HepG2 (cell line): ENCODE measurements around the gene UBXN2A. TPM values are rescaled to one million over a fixed set of nuclear protein-coding genes. Genes with fewer than 3 reads are reported as not detected.

ENCODE experiments used
- CERS6 ChIP-seq: sonication (generic); formaldehyde crosslinking; IDR thresholded peaks from 2 replicates; pipeline ENCODE4 v1.5.0; 2020; ENCODE audit warnings: missing genetic modification reagents
- DNMT3B ChIP-seq: conservative IDR thresholded peaks from 2 replicates; pipeline ENCODE4 v1.6.1; 2016; ENCODE audit warnings: missing biosample characterization, control low read depth
- FOXJ3 ChIP-seq: sonication (generic); formaldehyde crosslinking; IDR thresholded peaks from 2 replicates; pipeline ENCODE4 v1.4.0; 2020; ENCODE audit warnings: missing genetic modification reagents, mild to moderate bottlenecking, borderline replicate concordance
- GLMP ChIP-seq: sonication (generic); formaldehyde crosslinking; IDR thresholded peaks from 2 replicates; pipeline ENCODE4 v1.9.0; 2021; ENCODE audit warnings: missing genetic modification reagents, mild to moderate bottlenecking, borderline replicate concordance
- HBP1 ChIP-seq: IDR thresholded peaks from 2 replicates; pipeline ENCODE4 v1.6.1; 2016; ENCODE audit warnings: low read depth, control low read depth
- HNRNPH1 ChIP-seq: fragments of 200-400 bp; formaldehyde crosslinking; optimal IDR thresholded peaks from 2 replicates; pipeline ENCODE3; 2017; ENCODE audit warnings: mild to moderate bottlenecking, low read depth, low read length
- IRX3 ChIP-seq: sonication (generic); formaldehyde crosslinking; IDR thresholded peaks from 2 replicates; pipeline ENCODE4 v1.8.1; 2023; ENCODE audit warnings: mild to moderate bottlenecking, low read depth, missing genetic modification reagents, borderline replicate concordance
- MXD1 ChIP-seq: sonication (generic); formaldehyde crosslinking; IDR thresholded peaks from 2 replicates; pipeline ENCODE4 v1.4.0; 2020; ENCODE audit warnings: mild to moderate bottlenecking, missing genetic modification reagents
- MZF1 ChIP-seq: sonication (generic); formaldehyde crosslinking; IDR thresholded peaks from 2 replicates; pipeline ENCODE4 v1.8.1; 2023; ENCODE audit warnings: mild to moderate bottlenecking, missing genetic modification reagents, borderline replicate concordance
- NCOA5 ChIP-seq: sonication (generic); formaldehyde crosslinking; IDR thresholded peaks from 2 replicates; pipeline ENCODE4 v1.4.0; 2020; ENCODE audit warnings: missing genetic modification reagents
- NFIB ChIP-seq: sonication (generic); formaldehyde crosslinking; IDR thresholded peaks from 2 replicates; pipeline ENCODE4 v1.9.0; 2021; ENCODE audit warnings: missing genetic modification reagents, mild to moderate bottlenecking, borderline replicate concordance
- PHB2 ChIP-seq: fragments of 450-650 bp; IDR thresholded peaks from 2 replicates; pipeline ENCODE4 v1.6.1; 2018; ENCODE audit not compliant: partially characterized antibody
- REXO4 ChIP-seq: sonication (generic); formaldehyde crosslinking; IDR thresholded peaks from 2 replicates; pipeline ENCODE4 v1.8.0; 2022; ENCODE audit warnings: missing genetic modification reagents, mild to moderate bottlenecking, borderline replicate concordance
- SOX5 ChIP-seq: IDR thresholded peaks from 2 replicates; pipeline ENCODE4 v1.6.1; 2016; ENCODE audit warnings: borderline replicate concordance
- TCF7L2 ChIP-seq: IDR thresholded peaks from 2 replicates; pipeline ENCODE4 v1.6.1; 2011; ENCODE audit warnings: mild to moderate bottlenecking, low read depth, low read length, moderate library complexity
- TEF ChIP-seq: sonication (generic); formaldehyde crosslinking; IDR thresholded peaks from 2 replicates; pipeline ENCODE4 v1.5.0; 2020; ENCODE audit warnings: missing genetic modification reagents
- ZFX ChIP-seq: sonication (generic); formaldehyde crosslinking; IDR thresholded peaks from 2 replicates; pipeline ENCODE4 v1.4.0; 2020; ENCODE audit warnings: mild to moderate bottlenecking, low read depth, missing genetic modification reagents, moderate library complexity
- ZNF343 ChIP-seq: sonication (generic); formaldehyde crosslinking; IDR thresholded peaks from 2 replicates; pipeline ENCODE4 v1.4.0; 2020; ENCODE audit warnings: mild to moderate bottlenecking, missing genetic modification reagents
- ZNF44 ChIP-seq: sonication (generic); formaldehyde crosslinking; IDR thresholded peaks from 2 replicates; pipeline ENCODE4 v1.5.1; 2020; ENCODE audit warnings: mild to moderate bottlenecking, missing genetic modification reagents
- ZNF510 ChIP-seq: sonication (generic); formaldehyde crosslinking; IDR thresholded peaks from 2 replicates; pipeline ENCODE4 v1.4.0; 2020; ENCODE audit warnings: low read depth, mild to moderate bottlenecking, missing genetic modification reagents
- ZNF577 ChIP-seq: sonication (generic); formaldehyde crosslinking; IDR thresholded peaks from 2 replicates; pipeline ENCODE4 v1.4.0; 2020; ENCODE audit warnings: mild to moderate bottlenecking, low read depth, missing genetic modification reagents, borderline replicate concordance
- ZNF644 ChIP-seq: IDR thresholded peaks from 2 replicates; pipeline ENCODE4 v1.6.1; 2016; ENCODE audit warnings: low read depth
- ZNF746 ChIP-seq: sonication (generic); formaldehyde crosslinking; IDR thresholded peaks from 2 replicates; pipeline ENCODE4 v1.8.0; 2022; ENCODE audit warnings: mild to moderate bottlenecking, missing genetic modification reagents
- ZUFSP ChIP-seq: sonication (generic); formaldehyde crosslinking; IDR thresholded peaks from 2 replicates; pipeline ENCODE4 v1.9.0; 2021; ENCODE audit warnings: missing genetic modification reagents, mild to moderate bottlenecking, borderline replicate concordance
- polyA plus RNA-seq, 8 experiments: library from polyadenylated mRNA; depleted of rRNA in 3 of 8; stranded (reverse) in 7 of 8; unstranded in 1 of 8; fragments of >200 nt; fragmentation: Illumina TruSeq in 4 of 8; extraction: Trizol in 4 of 8; gene quantifications; 2 replicates each; pipeline versions ENCODE4 v1.2.1 to v1.2.3, GENCODE V29; 2011 to 2016; ENCODE audit warnings: low read depth in 4 of 8, missing spikeins in 1 of 8, mixed read lengths in 1 of 8; ENCODE audit not compliant: insufficient read depth in 1 of 8
- total RNA-seq, 5 experiments: library from RNA; depleted of rRNA; stranded (reverse); fragments of >200 nt; fragmentation: Illumina TruSeq; extraction: Trizol; gene quantifications; 2 replicates each; pipeline ENCODE4 v1.2.3, GENCODE V29; 2016; ENCODE audit warnings: low read depth in 1 of 5

UBXN2A gene
- total and polyA plus RNA-seq, 2 of the 13 experiments (the other 11 are each of a cell fraction or from before 2014, with no cell fraction given) = 8.3 to 20.9 TPM

- no peak for TF ChIP-seq GLMP (CRISPR knock-in tag)
- no peak for TF ChIP-seq TCF7L2
- no peak for TF ChIP-seq FOXJ3
- no peak for TF ChIP-seq ZNF343 (CRISPR knock-in tag)
- TF ChIP-seq HBP1 (CRISPR knock-in tag) = peak; percentile 45; the same call in 1 of the 2 replicates
- no peak for TF ChIP-seq ZNF577
- no peak for TF ChIP-seq NCOA5 (CRISPR knock-in tag)
- no peak for TF ChIP-seq TEF (CRISPR knock-in tag)
- TF ChIP-seq ZNF644 (CRISPR knock-in tag) = no peak
- TF ChIP-seq MXD1 = no peak
- TF ChIP-seq NFIB (CRISPR knock-in tag) = no peak
- no peak for TF ChIP-seq ZNF44
- peak; percentile 86 for TF ChIP-seq ZFX (CRISPR knock-in tag)
- TF ChIP-seq DNMT3B (CRISPR knock-in tag) = peak; percentile 96
- no peak for TF ChIP-seq CERS6 (CRISPR knock-in tag)
- TF ChIP-seq REXO4 (CRISPR knock-in tag) = no peak
- TF ChIP-seq ZUFSP = no peak
- no peak for TF ChIP-seq MZF1
- TF ChIP-seq ZNF510 (CRISPR knock-in tag) = no peak
- TF ChIP-seq PHB2 = no peak
- TF ChIP-seq IRX3 (CRISPR knock-in tag) = no peak
- TF ChIP-seq ZNF746 = peak; percentile 52; the same call in 1 of the 2 replicates
- peak; percentile 100 for TF ChIP-seq SOX5 (CRISPR knock-in tag)
- no peak for TF ChIP-seq HNRNPH1
Observed at GRCh38 chr2:24015562-24016375, 75.5 kb downstream of the UBXN2A start (continued).
